Measurements from ENCODE around the gene CDKAL1. TPM values are rescaled to one million over a fixed set of nuclear protein-coding genes. Genes with fewer than 3 reads are reported as not detected.

The CDKAL1 gene
- total RNA-seq, 1 donor from 2014 or later: 39.6 TPM

DNA sequence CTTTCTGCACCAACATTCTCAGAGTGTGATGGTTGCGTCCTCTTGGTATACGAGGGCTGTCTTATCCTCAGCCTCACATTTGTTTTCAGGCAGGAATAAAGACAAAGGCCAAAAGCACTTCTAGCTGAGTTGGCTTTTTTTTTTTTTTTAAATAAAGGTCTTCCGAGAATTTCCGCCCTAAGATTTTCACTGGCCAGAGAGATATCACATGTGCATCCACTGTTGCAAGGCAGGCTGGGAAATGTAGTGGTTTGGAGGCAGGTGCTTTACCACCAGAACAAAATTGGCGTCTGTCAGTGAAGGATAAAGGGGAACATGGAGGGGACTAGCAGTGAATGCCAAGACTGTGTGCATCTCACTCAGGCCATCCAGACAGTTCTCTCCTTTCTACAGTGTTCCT, 724.4 kb downstream of the CDKAL1 start:
- no peaks in the 10 kb centered on the region for H3K27me3 ChIP-seq
- H2AFZ ChIP-seq (replicated peaks): no peak overlapping the region
- peaks cover 5% of the 10 kb centered on the region for H3K4me1 Mint-ChIP-seq
- H3F3A ChIP-seq (ENCODE audit: low read depth): peaks cover 16% of the 10 kb centered on the region
- H3K27me3 Mint-ChIP-seq (ENCODE audit: insufficient read depth, low read depth): no peaks in the 10 kb centered on the region
- no peak overlapping the region for H3K4me3 Mint-ChIP-seq
- DNase-seq (ENCODE audit: low spot score): no peak
- H3K27ac Mint-ChIP-seq: peak overlapping the region; percentile 10
- H3K36me3 Mint-ChIP-seq: peaks cover 3% of the 10 kb centered on the region
- no peaks in the 10 kb centered on the region for H4K20me1 ChIP-seq (ENCODE audit: low read depth)
- no peak overlapping the region for H3K4me3 ChIP-seq
- no peaks in the 10 kb centered on the region for H3K79me2 ChIP-seq (ENCODE audit: low read depth)
- H3K36me3 ChIP-seq: no peaks in the 10 kb centered on the region
- no peak overlapping the region for H3K27ac ChIP-seq
- H3K4me2 ChIP-seq: no peak overlapping the region
- H3K9ac ChIP-seq: no peak overlapping the region
- H3K9me3 Mint-ChIP-seq: peaks cover 8% of the 10 kb centered on the region
- H3K4me1 ChIP-seq: peaks cover 11% of the 10 kb centered on the region
- no peaks in the 10 kb centered on the region for H3K9me3 ChIP-seq (ENCODE audit: low read depth)
- TF ChIP-seq EZH2 (IDR thresholded peaks at IDR 0.05) (no peak), EZH2phosphoT487 (IDR thresholded peaks at IDR 0.05) (no peak)
- TF ChIP-seq, protein P1, sequence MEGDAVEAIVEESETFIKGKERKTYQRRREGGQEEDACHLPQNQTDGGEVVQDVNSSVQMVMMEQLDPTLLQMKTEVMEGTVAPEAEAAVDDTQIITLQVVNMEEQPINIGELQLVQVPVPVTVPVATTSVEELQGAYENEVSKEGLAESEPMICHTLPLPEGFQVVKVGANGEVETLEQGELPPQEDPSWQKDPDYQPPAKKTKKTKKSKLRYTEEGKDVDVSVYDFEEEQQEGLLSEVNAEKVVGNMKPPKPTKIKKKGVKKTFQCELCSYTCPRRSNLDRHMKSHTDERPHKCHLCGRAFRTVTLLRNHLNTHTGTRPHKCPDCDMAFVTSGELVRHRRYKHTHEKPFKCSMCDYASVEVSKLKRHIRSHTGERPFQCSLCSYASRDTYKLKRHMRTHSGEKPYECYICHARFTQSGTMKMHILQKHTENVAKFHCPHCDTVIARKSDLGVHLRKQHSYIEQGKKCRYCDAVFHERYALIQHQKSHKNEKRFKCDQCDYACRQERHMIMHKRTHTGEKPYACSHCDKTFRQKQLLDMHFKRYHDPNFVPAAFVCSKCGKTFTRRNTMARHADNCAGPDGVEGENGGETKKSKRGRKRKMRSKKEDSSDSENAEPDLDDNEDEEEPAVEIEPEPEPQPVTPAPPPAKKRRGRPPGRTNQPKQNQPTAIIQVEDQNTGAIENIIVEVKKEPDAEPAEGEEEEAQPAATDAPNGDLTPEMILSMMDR (IDR thresholded peaks at IDR 0.05): no peak

DNA sequence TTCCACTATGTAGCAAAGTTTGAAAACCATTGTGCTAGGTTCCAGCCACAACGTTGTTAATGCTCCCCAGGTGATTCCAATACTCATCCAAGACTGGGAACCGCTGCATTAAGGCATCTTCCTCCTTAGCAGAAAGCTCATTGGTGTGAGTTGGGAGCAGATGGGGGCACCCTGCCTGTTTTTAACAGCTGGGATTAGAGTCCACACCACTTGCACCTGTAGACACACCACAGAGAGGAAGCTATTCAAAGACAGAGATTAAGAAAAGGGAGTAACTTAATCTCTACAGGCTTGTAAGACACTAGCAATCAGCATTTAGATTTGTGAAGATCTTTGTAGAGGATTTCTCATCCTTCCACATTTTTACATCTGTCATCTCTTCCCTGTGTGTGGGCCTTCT, 725.4 kb downstream of the CDKAL1 start:
- Mint-ChIP-seq H3K4me1 (peaks cover 5% of the 10 kb centered on the region), H3K27ac (no peak overlapping the region), H3K9me3 (peaks cover 8% of the 10 kb centered on the region), H3K27me3 (ENCODE audit: insufficient read depth, low read depth) (peaks cover 1% of the 10 kb centered on the region), H3K36me3 (peaks cover 3% of the 10 kb centered on the region), H3K4me3 (no peak overlapping the region)
- no peak overlapping the region for H3K4me2 ChIP-seq
- H3K79me2 ChIP-seq (ENCODE audit: low read depth): no peaks in the 10 kb centered on the region
- H3K9me3 ChIP-seq (ENCODE audit: low read depth): no peaks in the 10 kb centered on the region
- H3K9ac ChIP-seq: no peak overlapping the region
- DNase-seq (ENCODE audit: low spot score): no peak
- peaks cover 16% of the 10 kb centered on the region for H3F3A ChIP-seq (ENCODE audit: low read depth)
- H3K27me3 ChIP-seq: no peaks in the 10 kb centered on the region
- H2AFZ ChIP-seq (replicated peaks): no peak overlapping the region
- H3K4me3 ChIP-seq: no peak overlapping the region
- H3K36me3 ChIP-seq: no peaks in the 10 kb centered on the region
- TF ChIP-seq EZH2phosphoT487 (IDR thresholded peaks at IDR 0.05) (no peak), EZH2 (IDR thresholded peaks at IDR 0.05) (no peak)
- TF ChIP-seq, protein P1 (IDR thresholded peaks at IDR 0.05): no peak
- peak overlapping the region; percentile 69 for H3K27ac ChIP-seq
- H4K20me1 ChIP-seq (ENCODE audit: low read depth): no peaks in the 10 kb centered on the region
- peaks cover 14% of the 10 kb centered on the region for H3K4me1 ChIP-seq

DNA sequence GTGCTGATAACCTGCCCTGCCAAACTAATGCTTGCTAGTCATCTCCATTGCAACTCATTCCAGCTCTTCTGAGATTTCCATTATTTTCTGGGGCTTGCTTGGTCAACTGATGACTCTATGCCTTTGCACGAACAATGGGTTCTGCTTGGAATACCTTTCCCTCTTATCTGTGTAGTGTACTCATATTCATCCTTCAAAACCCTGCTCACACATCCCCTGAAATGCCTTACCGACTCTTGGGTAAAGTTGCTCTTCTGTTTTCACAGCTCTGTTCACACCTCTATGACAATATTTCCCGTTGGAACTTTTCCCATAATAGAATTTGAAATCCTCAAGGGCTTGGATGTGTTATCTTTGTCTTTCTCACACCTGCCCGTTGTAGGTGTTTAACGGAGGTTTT, 728.2 kb downstream of the CDKAL1 start:
- Histone ChIP-seq H3K79me2 (ENCODE audit: low read depth) (no peaks in the 10 kb centered on the region), H3K27me3 (no peaks in the 10 kb centered on the region), H3K36me3 (no peaks in the 10 kb centered on the region), H2AFZ (replicated peaks) (no peak overlapping the region), H3K4me3 (no peak overlapping the region), H3F3A (ENCODE audit: low read depth) (peaks cover 16% of the 10 kb centered on the region), H3K4me2 (no peak overlapping the region), H4K20me1 (ENCODE audit: low read depth) (no peaks in the 10 kb centered on the region), H3K9ac (no peak overlapping the region), H3K4me1 (peaks cover 14% of the 10 kb centered on the region), H3K9me3 (ENCODE audit: low read depth) (no peaks in the 10 kb centered on the region), H3K27ac (no peak overlapping the region)
- H3K4me1 Mint-ChIP-seq: peaks cover 5% of the 10 kb centered on the region
- no peak for DNase-seq (ENCODE audit: low spot score)
- H3K27me3 Mint-ChIP-seq (ENCODE audit: insufficient read depth, low read depth): peaks cover 2% of the 10 kb centered on the region
- no peak overlapping the region for H3K4me3 Mint-ChIP-seq
- H3K36me3 Mint-ChIP-seq: peaks cover 3% of the 10 kb centered on the region
- TF ChIP-seq, protein P1 (IDR thresholded peaks at IDR 0.05): no peak
- TF ChIP-seq EZH2 (IDR thresholded peaks at IDR 0.05) (no peak), EZH2phosphoT487 (IDR thresholded peaks at IDR 0.05) (no peak)
- peaks cover 6% of the 10 kb centered on the region for H3K9me3 Mint-ChIP-seq
- H3K27ac Mint-ChIP-seq: no peak overlapping the region

Data from neural progenitor cell (in vitro differentiated cells).